Endothelial cell of umbilical vein (primary cell): ENCODE data around the gene TRIM29.

Experiments
- GATA2 ChIP-seq: IDR thresholded peaks from 2 replicates; pipeline ENCODE4 v1.7.0; 2011; ENCODE audit warnings: low read depth, mild to moderate bottlenecking, moderate library complexity, mixed read lengths, low read length; ENCODE audit not compliant: insufficient read length, insufficient read depth
- TF ChIP-seq, protein P1 (sequence below), 2 donors: IDR thresholded peaks; 1 replicate in 1 of 2; 2 replicates in 1 of 2; pipeline ENCODE4 v1.5.1; 2011; ENCODE audit warnings: low read length in 2 of 2, mild to moderate bottlenecking in 2 of 2, moderate library complexity in 2 of 2, control low read depth in 1 of 2, inconsistent platforms in 1 of 2, low read depth in 1 of 2; ENCODE audit not compliant: insufficient read depth in 1 of 2; ENCODE audit errors: extremely low read depth in 1 of 2

DNA sequence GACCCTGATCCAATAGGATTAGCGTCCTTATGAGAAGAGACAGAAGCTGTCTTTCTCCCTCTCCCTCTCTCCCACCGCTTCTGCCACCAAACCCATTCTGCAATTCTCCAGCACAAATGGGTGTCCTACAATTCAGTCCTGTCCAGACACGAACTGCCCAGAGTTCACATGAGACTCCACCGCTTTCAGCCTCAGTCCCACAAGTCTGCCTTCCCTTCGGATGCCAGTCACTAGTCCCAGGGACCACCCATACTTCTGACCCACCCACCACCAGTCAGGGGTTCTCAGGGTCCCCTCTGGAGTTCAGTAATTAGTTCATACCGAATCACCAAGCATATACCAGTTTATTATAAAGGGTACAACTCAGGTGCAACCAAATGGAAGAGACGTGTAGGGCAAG lies 73.6 kb downstream of the TRIM29 start:
- TF ChIP-seq, protein P1, sequence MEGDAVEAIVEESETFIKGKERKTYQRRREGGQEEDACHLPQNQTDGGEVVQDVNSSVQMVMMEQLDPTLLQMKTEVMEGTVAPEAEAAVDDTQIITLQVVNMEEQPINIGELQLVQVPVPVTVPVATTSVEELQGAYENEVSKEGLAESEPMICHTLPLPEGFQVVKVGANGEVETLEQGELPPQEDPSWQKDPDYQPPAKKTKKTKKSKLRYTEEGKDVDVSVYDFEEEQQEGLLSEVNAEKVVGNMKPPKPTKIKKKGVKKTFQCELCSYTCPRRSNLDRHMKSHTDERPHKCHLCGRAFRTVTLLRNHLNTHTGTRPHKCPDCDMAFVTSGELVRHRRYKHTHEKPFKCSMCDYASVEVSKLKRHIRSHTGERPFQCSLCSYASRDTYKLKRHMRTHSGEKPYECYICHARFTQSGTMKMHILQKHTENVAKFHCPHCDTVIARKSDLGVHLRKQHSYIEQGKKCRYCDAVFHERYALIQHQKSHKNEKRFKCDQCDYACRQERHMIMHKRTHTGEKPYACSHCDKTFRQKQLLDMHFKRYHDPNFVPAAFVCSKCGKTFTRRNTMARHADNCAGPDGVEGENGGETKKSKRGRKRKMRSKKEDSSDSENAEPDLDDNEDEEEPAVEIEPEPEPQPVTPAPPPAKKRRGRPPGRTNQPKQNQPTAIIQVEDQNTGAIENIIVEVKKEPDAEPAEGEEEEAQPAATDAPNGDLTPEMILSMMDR (IDR thresholded peaks at IDR 0.05; ENCODE audit: extremely low read depth in 1 of 2, insufficient read depth in 1 of 2, low read depth in 1 of 2, low read length in 2 of 2): no peak
- TF ChIP-seq GATA2: no peak
